Astrocyte (in vitro differentiated cells and primary cell): Measurements from ENCODE around the gene TRMT10A.

Experiments
- CTCF ChIP-seq: IDR thresholded peaks from 2 replicates; pipeline ENCODE4 v1.5.1; 2011; ENCODE audit warnings: low read depth, mild to moderate bottlenecking, inconsistent platforms, low read length, moderate library complexity; ENCODE audit not compliant: insufficient read depth
- EZH2 ChIP-seq: IDR thresholded peaks from 2 replicates; pipeline ENCODE4 v1.6.1; 2012; ENCODE audit warnings: mild to moderate bottlenecking, low read length, inconsistent platforms; ENCODE audit not compliant: insufficient read depth

- TF ChIP-seq CTCF (no peak), EZH2 (no peak)
These were observed 57.1 kb downstream of the TRMT10A start for GRCh38 chr4:99506781-99507180.
